NCI-H748 (cell line): ENCODE data around the gene CNR2.
A peak's percentile ranks its signal among the peaks of the same experiment; 100 is the strongest.
"Not testable (repeated sequence)": the region's sequence is repeated elsewhere in the genome, so short reads cannot be mapped to it uniquely, and the experiment has no call there.

Experiments
- DNase-seq: peaks from one replicate; lab custom pipeline; 2025; ENCODE audit not compliant: unreplicated experiment; lab: John Stamatoyannopoulos, UW

The CNR2 gene

DNA sequence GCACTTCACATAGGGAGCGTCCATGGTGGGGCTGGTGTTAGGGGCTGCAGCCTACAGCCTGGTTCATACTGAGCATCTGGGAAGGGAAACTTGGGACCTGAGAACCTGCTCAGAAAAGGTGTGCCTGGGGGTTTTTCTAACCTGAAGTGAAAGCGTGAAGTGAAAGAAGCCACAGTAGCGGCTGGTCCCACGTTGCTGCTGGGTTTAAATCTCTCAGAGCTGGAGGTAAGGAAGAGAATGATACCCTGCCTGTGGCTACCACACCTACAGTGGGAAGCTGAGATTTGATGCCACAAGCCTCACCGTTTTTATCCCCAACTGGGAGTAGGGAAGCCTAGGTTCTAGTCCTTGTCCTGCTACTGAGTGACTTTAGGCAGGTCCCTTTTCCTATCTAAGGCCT is 24.1 kb downstream of the CNR2 start:
- DNase-seq = no peak

DNA sequence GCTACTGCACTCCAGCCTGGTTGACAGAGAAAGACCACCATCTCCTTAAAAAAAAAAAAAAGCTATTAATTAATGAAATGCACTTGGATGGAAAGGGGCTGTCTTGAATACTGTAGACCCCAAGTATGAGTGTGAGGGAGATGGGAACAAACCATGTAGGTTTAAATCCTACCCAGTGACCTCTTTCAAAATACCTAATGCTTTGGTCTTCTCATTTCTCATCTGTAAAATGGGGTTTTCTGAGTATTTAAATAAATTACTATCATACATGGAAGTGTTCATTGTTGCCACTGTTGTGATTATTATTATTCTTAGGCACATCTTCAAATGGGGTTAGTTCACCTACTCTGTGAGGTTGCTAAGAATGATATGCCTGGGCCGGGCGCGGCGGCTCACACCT is 27.9 kb downstream of the CNR2 start:
- no peak for DNase-seq

DNA sequence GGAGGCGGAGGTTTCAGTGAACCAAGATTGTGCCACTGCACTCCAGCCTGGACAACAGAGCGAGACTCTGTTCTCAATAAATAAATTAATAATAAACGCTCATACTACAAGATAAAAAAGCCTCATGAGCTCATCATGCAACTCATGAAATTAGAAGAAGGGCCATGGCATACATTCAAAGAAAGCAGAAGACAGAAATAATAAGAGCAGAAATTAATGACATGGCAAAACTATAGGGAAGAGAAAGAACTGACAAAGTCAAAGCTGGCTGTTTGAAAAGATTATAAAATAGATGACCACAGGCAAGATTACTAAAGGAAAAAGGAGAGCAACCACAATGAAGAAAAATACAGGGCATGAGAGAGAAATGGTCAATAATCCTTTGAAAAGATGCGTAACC is 30.4 kb downstream of the CNR2 start:
- DNase-seq = no peak

DNA sequence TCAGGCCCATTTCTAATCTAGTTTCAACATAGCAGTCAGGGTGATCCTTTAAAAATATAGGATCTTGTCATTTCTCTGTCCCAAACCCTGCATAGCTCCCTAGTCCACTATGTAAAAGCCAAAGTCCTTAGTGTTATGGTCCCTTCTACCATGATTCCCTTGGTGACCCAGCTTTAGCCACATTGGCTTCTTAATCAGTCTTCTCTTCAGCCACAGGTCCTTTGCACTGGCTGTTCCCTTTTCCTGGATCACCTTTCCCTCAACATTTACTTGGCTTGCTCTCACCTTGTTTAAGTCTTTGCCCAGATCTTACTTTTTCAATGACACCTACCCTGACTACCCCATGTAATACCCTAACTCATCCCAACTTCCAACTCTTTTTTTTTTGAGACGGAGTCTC is 33.4 kb downstream of the CNR2 start:
- DNase-seq = no peak

DNA sequence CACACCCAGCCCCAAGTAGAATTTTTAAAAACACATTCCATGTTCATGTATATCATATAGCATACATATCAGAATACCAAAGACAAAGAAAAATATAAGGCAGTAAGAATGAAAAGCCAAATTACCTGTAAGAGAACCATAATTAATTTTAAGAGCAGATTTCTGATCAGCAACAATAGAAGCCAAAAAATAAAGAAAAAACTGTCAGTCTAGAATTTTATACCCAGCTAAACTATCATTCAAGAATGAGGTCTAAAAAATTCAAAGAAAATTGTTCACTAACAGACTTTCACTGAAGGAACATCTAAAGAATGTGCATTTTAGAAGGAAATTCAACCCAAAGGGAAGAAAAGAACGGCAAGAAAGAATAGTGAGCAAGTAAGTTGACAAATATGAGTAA is 34.5 kb downstream of the CNR2 start:
- no peak for DNase-seq

DNA sequence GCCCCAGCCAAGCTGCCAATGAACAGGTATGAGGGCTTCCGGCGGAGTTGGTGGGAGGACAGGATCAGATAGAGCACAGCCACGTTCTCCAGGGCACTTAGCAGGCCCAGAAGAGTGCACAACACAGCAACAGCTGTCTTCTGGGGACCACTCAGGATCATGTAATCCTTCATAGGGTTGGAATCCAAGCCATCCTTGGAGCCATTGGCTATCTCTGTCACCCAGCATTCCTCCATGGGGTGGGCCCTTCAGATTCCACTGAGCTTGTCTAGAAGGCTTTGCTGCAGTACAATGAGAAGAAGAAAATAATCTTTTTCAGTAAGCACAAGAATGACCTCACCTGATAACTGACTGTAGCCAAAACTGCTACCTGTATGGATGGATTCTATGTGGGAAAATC is 37.8 kb downstream of the CNR2 start:
- no peak for DNase-seq

DNA sequence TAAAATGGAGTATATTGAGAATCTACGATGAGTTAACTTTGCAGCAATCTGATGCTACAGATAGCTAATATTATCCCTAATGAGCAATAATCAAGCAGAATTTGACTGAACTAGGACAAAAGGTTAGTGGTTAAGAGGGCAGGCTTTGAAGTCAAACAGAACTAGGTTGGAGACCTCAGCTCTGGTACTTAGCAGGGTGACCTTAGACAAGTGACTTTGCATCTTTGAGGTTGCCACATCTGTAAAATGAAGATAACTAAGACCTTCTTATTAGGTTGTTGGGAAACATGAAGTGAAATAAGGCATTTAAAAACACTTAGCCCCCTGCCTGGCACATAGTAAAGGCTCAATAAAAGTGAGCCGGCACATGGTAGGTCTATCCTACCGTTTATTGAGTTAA is 40.7 kb downstream of the CNR2 start:
- no peak for DNase-seq

DNA sequence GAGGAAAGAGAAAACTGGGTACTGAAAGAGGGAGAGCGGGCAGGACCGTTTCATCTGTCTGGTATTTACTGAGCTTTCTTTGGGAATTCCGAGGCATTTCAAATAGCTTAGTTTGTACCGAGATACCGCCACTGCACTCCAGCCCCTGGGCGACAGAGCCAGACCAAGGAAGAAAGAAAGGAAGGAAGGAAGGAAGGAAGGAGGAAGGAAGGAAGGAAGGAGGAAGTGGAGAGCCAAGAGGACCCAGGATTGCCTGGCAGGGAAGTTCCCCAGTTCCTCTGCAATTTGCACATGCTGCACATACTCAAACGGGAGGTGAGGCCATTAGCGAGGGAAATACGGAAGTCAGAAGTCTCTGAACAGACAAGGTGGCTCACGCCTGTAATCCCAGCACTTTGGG is 44.1 kb downstream of the CNR2 start:
- DNase-seq = no peak

DNA sequence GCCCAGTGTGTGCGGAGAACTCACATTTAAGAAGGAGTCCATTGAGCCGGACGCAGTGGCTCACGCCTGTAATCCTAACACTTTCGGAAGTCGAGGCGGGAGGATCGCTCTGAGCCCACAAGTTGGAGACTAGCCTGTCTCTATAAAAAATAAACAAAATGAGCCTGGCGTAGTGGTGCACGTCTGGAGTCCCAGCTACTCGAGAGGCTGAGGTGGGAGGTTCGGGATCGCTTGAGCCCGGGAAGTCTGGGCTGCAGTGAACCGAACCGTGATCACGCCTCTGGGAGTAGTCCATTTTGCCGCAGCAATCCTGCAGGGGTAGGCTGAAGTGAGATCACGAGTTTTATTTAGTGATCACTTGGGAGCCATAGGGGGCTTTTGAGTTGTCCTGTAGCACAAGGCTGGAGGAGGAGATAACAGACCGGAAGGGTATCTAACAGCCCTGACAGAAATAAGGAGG is 44.6 kb downstream of the CNR2 start:
- DNase-seq = no peak

DNA sequence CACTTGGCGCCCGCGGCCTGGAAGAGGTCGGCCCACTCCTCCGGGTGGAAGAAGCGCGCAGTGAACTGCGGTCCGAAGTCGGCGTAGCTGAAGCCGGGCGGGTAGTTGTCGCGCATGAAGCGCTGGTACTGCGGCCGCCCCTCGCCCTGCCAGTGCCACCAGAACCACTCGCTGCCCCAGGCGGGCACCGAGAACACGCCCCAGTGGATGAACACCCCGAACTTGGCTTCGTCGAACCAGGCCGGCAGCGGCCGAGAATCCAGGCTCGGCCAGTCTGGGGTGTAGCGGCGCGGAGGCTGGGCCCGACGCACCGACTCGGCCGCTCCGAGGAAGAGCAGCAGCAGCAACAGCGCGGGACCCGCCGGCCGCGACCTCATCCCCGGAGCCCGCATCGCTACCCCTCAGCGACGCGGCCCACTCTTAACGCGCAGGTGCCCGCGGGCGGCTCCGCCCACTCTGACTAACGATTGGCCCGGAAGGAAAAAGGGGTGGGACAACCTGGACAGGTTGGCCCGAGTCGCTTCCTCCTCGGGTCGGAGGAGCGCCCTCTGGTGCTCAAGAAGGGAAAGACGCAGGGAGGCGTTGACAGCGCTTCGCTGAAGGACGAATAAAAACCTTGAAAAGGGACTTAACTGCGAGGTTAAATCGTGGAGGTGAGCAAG is 45.1 kb downstream of the CNR2 start, which contains the start of gene FUCA1:
FUCA1 (minus strand) TSS at position 396 of the 662 bp plus-strand sequence; CDS start at position 392, 4 bp downstream.
- DNase-seq = peak; percentile 95

DNA sequence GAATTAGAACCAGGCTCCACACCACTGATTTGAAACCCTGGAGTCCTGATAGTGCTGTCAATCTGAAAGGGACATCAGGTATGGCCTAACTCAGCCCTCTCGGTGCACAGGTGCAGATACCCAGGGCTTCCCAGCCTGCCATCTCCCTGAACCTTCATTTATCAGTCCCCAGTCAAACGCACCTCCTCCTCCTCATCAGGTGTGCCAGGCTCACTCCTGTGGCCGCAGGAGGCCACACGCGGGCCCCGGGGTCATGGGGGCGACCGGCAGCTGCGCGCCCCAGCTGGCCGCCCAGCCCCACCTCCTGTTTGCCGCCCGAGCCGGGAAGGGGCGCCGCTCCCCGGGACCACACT is 45.6 kb downstream of the CNR2 start:
- DNase-seq = no peak

DNA sequence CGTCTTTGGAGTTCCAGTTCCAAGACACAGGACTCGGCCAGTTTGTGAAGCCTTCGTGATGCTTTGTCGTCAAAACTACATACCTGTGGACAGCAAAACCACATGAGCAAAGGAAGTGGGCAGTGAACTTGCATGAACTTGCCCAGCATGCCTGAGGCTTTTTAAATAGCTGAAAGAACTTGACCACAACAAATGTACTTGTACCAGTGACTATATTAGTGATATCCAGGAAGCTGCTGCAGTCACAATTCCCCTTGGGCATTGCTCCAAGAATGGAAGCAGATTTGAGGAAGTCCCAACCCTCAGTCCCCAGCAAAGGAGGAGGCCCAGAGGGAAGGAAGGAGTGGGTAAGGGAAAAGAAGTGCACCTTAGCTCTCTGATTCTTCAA is 47.6 kb downstream of the CNR2 start:
- no peak for DNase-seq

DNA sequence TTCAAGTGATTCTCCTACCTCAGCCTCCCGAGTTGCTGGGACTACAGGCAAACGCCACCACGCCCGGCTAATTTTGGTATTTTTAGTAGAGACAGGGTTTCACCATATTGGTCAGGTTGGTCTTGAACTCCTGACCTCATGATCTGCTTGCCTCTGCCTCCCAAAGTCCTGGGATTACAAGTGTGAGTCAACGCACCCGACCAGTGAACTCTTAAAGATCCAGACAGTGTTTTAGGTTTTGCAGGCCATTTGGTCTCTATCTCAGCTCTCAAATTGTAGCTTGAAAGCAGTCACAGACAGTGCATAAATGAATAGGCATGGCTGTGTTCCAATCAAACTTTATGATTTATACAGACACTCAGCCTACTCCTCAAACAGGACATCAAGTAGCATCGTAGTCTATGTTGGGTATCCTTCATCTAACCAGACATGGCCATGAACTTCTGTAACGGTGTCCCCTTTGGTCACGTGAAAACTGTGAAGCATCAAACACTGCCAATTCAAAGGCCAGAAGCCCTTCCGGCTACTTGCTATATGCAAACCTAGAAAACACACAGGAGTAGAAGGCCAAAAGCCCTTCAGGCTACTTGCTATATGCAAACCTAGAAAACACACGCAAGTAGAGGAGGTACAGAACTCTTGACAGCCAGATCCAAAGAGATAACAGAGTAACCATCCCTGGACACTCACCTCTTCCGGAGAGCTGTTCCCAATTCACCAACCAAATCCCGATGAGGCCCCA is 48.2 kb downstream of the CNR2 start:
- DNase-seq = no peak

DNA sequence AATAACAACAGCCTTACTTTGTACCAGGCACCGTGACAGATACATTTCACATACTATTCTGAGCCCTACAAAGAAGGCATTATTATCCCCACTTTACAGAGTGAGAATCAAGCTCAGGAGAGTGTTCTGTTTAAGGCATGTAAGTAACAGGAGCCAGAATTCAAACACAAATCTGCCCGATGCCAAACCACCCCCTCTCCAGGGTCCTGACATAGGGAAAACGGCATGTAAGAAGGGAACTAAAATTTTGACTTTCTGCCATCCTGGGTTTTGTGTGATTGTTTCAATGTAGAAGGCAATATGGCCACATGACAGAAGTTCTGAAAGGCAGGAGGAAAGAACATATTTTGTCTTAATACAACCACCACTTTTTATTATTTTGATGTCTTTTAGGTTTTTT is 50.5 kb downstream of the CNR2 start:
- no peak for DNase-seq

DNA sequence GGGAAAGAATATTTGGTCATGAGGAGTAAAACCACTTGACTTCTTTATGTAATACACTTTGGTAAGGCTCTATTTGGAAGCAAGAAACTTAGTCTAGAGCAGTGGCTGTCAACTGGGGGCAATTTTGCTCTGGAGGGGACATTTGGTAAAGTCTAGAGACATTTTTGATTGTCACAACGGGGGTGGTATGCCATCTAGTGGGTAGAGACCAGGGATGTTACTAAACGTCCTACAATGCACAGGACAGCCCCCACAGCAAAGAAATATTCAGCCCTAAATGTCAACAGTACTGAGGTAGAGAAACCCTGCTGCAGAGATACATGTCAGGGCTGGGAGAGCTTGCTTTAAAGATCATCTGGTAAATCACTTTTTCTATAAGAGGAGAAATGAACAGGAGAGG is 58.6 kb downstream of the CNR2 start:
- DNase-seq = no peak

DNA sequence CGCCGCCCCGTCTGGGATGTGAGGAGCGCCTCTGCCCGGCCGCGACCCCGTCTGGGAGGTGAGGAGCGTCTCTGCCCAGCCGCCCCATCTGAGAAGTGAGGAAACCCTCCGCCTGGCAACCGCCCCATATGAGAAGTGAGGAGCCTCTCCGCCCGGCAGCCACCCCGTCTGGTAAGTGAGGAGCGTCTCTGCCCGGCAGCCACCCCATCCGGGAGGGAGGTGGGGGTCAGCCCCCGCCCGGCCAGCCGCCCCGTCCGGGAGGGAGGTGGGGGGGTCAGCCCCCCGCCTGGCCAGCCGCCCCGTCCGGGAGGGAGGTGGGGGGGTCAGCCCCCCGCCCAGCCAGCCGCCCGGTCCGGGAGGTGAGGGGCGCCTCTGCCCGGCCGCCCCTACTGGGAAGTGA is 60.0 kb downstream of the CNR2 start:
- not testable (repeated sequence) for DNase-seq

DNA sequence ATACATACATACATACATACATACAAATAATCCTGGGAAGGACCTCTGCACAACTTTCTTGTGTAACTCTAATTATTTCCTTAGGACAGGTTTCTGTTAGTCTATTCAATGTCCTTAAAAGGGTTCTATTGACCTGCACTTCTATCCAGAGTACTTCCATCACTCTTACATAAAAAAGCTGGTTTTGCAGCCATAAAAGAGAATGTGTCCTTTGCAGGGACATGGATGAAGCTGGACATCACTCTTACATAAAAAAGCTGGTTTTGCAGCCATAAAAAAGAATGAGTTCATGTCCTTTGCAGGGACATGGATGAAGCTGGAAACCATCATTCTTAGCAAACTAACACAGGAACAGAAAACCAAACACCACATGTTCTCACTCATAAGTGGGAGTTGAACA is 61.8 kb downstream of the CNR2 start:
- not testable (repeated sequence) for DNase-seq

DNA sequence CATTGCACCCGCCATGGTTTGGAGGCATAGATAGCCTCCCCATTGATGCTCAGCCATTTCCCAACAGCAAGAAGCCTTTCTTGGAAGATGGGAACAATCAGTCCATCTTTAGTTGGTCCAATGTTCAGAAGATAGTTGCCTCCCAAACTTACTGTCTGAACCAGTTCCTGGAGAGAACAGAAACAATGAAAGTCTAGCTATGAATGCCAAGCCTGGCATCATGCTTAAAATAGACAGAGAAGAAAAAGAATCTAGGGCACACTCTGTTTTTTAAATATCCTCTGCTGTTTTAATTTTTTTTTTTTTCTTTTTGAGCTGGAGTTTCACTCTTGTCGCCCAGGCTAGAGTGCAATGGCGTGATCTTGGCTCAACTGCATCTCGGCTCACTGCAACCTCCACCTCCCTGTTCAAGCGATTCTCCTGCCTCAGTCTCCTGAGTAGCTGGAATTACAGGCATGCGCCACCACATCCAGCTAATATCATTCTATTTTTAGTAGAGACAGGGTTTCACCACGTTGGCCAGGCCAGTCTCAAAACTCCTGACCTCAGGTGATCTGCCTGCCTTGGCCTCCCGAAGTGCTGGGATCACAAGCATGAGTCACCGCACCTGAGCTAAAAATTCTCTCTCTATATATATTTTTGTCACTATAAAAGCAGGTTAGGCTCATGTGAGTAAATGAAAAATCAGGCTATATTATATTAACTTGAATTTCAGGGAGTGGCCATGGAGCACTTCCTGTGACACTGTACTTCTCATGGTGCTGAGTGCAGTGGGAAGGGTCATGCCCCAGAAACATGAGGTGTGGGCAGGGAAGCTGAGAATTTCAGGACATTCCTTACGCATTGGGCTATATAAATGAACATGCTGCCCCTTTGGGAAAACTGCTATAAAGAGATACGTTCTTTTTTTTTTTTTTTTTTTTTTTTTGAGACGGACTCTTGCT is 64.2 kb downstream of the CNR2 start:
- DNase-seq = no peak

DNA sequence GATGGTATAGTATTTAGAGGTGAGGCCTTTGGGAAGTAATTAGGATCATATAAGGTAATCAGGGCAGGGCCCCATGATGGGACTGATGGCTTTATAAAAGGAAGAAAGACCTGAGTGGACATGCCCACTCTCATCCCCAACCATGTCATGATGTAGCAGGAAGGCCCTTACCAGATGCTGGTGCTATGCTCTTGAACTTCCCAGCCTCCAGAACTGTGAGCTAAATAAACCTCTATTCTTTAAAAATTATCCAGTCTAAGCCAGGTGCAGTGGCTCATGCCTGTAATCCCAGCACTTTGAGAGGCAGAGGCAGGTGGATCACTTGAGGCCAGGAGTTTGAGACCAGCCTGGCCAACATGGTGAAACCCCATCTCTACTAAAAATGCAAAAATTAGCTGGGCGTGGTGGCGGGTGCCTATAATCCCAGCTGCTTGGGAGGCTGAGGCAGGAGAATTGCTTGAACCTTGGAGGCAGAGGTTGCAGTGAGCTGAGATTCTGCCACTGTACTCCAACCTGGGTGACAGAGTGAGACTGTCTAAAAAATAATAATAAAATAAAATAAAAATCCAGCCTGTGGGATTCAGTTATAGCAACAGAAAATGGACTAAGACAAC is 65.6 kb downstream of the CNR2 start:
- not testable (repeated sequence) for DNase-seq

DNA sequence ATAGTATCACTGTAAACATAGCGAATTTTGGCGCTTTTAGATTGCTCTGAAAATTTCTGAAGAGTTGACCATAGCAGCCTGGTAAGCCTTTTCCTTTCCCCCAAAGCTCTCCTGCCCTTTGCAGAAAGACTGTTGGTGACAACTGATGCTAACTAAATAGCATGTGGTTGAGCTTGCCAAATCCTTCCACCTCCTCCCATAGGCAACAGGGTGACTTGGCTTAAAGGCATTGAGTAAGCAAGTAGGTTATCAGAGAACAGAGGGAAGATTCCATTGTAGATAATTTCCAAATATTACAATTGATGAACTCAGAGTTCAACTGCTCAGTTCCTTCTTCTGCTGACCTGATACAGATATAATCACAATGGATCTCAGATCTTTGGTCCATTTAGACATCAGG is 68.0 kb downstream of the CNR2 start:
- no peak for DNase-seq

DNA sequence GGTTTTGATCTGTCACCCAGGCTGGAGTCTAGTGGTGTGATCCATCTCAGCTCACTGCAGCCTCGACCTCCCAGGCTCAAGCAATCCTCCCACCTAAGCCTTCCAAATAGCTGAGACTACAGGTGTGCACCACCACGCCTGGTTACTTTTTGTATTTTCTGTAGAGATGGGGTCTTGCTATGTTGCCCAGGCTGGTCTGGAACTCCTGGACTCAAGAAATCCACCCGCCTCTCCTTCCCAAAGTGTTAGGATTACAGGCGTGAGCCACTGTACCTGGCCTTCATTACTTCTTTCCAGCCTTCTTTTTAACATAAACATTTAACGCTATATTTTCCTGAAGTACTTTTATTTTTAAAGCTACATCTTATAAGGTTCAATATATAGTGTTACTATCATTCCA is 69.5 kb downstream of the CNR2 start:
- no peak for DNase-seq
